Measurements from ENCODE around the gene CA9.

CA9 gene

GRCh38 chr9:35719546-35719945 lies 45.8 kb downstream of the CA9 start:
- TF ChIP-seq SPI1 (IDR thresholded peaks at IDR 0.05; ENCODE audit: borderline replicate concordance, low read depth) (no peak), POLR2AphosphoS5 (IDR thresholded peaks at IDR 0.05; ENCODE audit: low read depth) (no peak), GABPA (IDR thresholded peaks at IDR 0.05; ENCODE audit: low read depth) (no peak), CTCF (IDR thresholded peaks at IDR 0.05; ENCODE audit: insufficient read depth, low read length) (no peak), REST (IDR thresholded peaks at IDR 0.05; ENCODE audit: insufficient replicate concordance, low read depth) (no peak)

GRCh38 chr9:35723426-35723825 lies 49.7 kb downstream of the CA9 start:
- no peak for DNase-seq (ENCODE audit: low read depth in 1 of 2, low spot score in 1 of 2)
- Histone ChIP-seq H3K27ac (replicated peaks) (no peak overlapping the region), H3K4me3 (replicated peaks; ENCODE audit: insufficient read depth, low read length) (no peak overlapping the region), H3K27me3 (ENCODE audit: insufficient read depth, poor library complexity, severe bottlenecking) (no peaks in the 10 kb centered on the region)
- TF ChIP-seq GABPA (IDR thresholded peaks at IDR 0.05; ENCODE audit: low read depth): no peak
- TF ChIP-seq REST (IDR thresholded peaks at IDR 0.05; ENCODE audit: insufficient replicate concordance, low read depth): no peak
- no peak for TF ChIP-seq SPI1 (IDR thresholded peaks at IDR 0.05; ENCODE audit: borderline replicate concordance, low read depth)
- TF ChIP-seq POLR2AphosphoS5 (IDR thresholded peaks at IDR 0.05; ENCODE audit: low read depth): no peak
- TF ChIP-seq CTCF (IDR thresholded peaks at IDR 0.05; ENCODE audit: insufficient read depth, low read length): no peak

More at GRCh38 chr9:35719546-35719945, 45.8 kb downstream of the CA9 start:
- DNase-seq (ENCODE audit: low read depth in 1 of 2, low spot score in 1 of 2): no peak
- no peak overlapping the region for H3K4me3 ChIP-seq (replicated peaks; ENCODE audit: insufficient read depth, low read length)
- H3K27ac ChIP-seq (replicated peaks): no peak overlapping the region
- no peaks in the 10 kb centered on the region for H3K27me3 ChIP-seq (ENCODE audit: insufficient read depth, poor library complexity, severe bottlenecking)

- Histone ChIP-seq H3K4me3 (replicated peaks; ENCODE audit: insufficient read depth, low read length) (no peak overlapping the region), H3K27me3 (ENCODE audit: insufficient read depth, poor library complexity, severe bottlenecking) (no peaks in the 10 kb centered on the region), H3K27ac (replicated peaks) (no peak overlapping the region)
- no peak for TF ChIP-seq CTCF (IDR thresholded peaks at IDR 0.05; ENCODE audit: insufficient read depth, low read length)
- no peak for TF ChIP-seq GABPA (IDR thresholded peaks at IDR 0.05; ENCODE audit: low read depth)
- no peak for TF ChIP-seq SPI1 (IDR thresholded peaks at IDR 0.05; ENCODE audit: borderline replicate concordance, low read depth)
- no peak for TF ChIP-seq POLR2AphosphoS5 (IDR thresholded peaks at IDR 0.05; ENCODE audit: low read depth)
- no peak for TF ChIP-seq REST (IDR thresholded peaks at IDR 0.05; ENCODE audit: insufficient replicate concordance, low read depth)
- DNase-seq (ENCODE audit: low read depth in 1 of 2, low spot score in 1 of 2): no peak
Measured at GRCh38 chr9:35723908-35724307, 50.2 kb downstream of the CA9 start.

Measured in HL-60 (cell line).